B cell (primary cell): ENCODE data around the gene CLDN6. TPM values are rescaled to one million over a fixed set of nuclear protein-coding genes. Genes with fewer than 3 reads are reported as not detected.

ENCODE experiments used
- ATAC-seq: fragments of 200-7000 bp; cut with Tn5 transposase; one replicate; pipeline ENCODE4 v1.10.0; 2021; ENCODE audit warnings: low read depth, mild to moderate bottlenecking, moderate number of reproducible peaks, moderate library complexity
- CTCF ChIA-PET: fragments of 350-600 bp; sonication (Branson Sonifier 250); formaldehyde crosslinking; loops from one replicate; lab custom pipeline; 2021; ENCODE audit warnings: antibody characterized with exemption, inconsistent platforms; lab: Charles Lee
- POLR2A ChIA-PET: fragments of 350-600 bp; sonication (Branson Sonifier 250); formaldehyde crosslinking; loops from one replicate; lab custom pipeline; 2021; ENCODE audit warnings: antibody characterized with exemption; lab: Charles Lee
- DNase-seq: peaks from one replicate; pipeline ENCODE4 v3.0.0; 2013
- H2AFZ ChIP-seq: 2 replicates; pipeline ENCODE4 v1.6.1; 2012; ENCODE audit warnings: mild to moderate bottlenecking, low read depth, low read length; ENCODE audit not compliant: insufficient read depth, poor library complexity, severe bottlenecking
- H3K27ac ChIP-seq, 2 donors: 1 replicate in 1 of 2; 2 replicates in 1 of 2; pipeline ENCODE4 v1.5.1; 2012 to 2013; ENCODE audit warnings: low read length in 2 of 2, mild to moderate bottlenecking in 2 of 2, moderate library complexity in 1 of 2
- H3K27me3 ChIP-seq, 4 experiments: fragments of 200-600 bp in 1 of 4; sonication (generic) in 1 of 4; replicated peaks in 1 of 4; 1 replicate in 2 of 4; 2 replicates in 2 of 4; pipeline versions ENCODE4 v1.6.1 to v1.7.0; 2013 to 2016; ENCODE audit warnings: low read length in 3 of 4, mild to moderate bottlenecking in 2 of 4, mixed read lengths in 1 of 4, moderate library complexity in 1 of 4; ENCODE audit not compliant: insufficient read depth in 4 of 4, control insufficient read depth in 3 of 4; ENCODE audit errors: control extremely low read depth in 1 of 4
- H3K36me3 ChIP-seq, 2 experiments: replicated peaks in 1 of 2; 1 replicate in 1 of 2; 2 replicates in 1 of 2; pipeline versions ENCODE4 v1.6.1 to v1.7.1; 2013; ENCODE audit warnings: low read length in 1 of 2; ENCODE audit not compliant: insufficient read depth in 2 of 2, control insufficient read depth in 1 of 2; ENCODE audit errors: control extremely low read depth in 1 of 2, extremely low read depth in 1 of 2
- H3K4me1 ChIP-seq, 2 donors: fragments of 200-600 bp in 1 of 2; sonication (generic) in 1 of 2; 1 replicate in 1 of 2; 2 replicates in 1 of 2; pipeline versions ENCODE4 v1.5.1 to v1.6.1; 2013 to 2017; ENCODE audit warnings: low read length in 2 of 2; ENCODE audit not compliant: control insufficient read depth in 2 of 2, insufficient read depth in 2 of 2
- H3K4me2 ChIP-seq: replicated peaks from 2 replicates; pipeline ENCODE3; 2012; ENCODE audit warnings: mild to moderate bottlenecking, low read depth, low read length; ENCODE audit not compliant: poor library complexity, severe bottlenecking
- H3K4me3 ChIP-seq, 5 experiments: fragments of 200-600 bp in 1 of 5; sonication (generic) in 1 of 5; 1 replicate in 3 of 5; 2 replicates in 2 of 5; pipeline versions ENCODE4 v1.5.1 to v1.7.0; 2011 to 2016; ENCODE audit warnings: low read length in 4 of 5, mild to moderate bottlenecking in 4 of 5, low read depth in 2 of 5, control low read depth in 1 of 5, moderate library complexity in 1 of 5; ENCODE audit not compliant: insufficient read depth in 1 of 5; ENCODE audit errors: control extremely low read depth in 1 of 5, extremely low read depth in 1 of 5
- H3K79me2 ChIP-seq: fragments of 200-600 bp; sonication (generic); one replicate; pipeline ENCODE4 v1.6.0; 2016; ENCODE audit warnings: low read length; ENCODE audit not compliant: control insufficient read depth, insufficient read depth
- H3K9ac ChIP-seq: fragments of 200-600 bp; sonication (generic); 2 replicates; pipeline ENCODE4 v1.6.1; 2017; ENCODE audit warnings: mild to moderate bottlenecking, low read length, moderate library complexity
- H3K9me3 ChIP-seq, 3 donors: one replicate each; pipeline versions ENCODE4 v1.6.1 to v1.7.1; 2013; ENCODE audit warnings: low read length in 2 of 3; ENCODE audit not compliant: control insufficient read depth in 2 of 3, insufficient read depth in 1 of 3; ENCODE audit errors: control extremely low read depth in 1 of 3
- H4K20me1 ChIP-seq: 2 replicates; pipeline ENCODE4 v1.6.0; 2012; ENCODE audit warnings: mild to moderate bottlenecking, low read length; ENCODE audit not compliant: insufficient read depth, control insufficient read depth, poor library complexity, severe bottlenecking
- H3K27ac Mint-ChIP-seq: one replicate; pipeline ENCODE4 v1.8.0; 2021; ENCODE audit warnings: mixed read lengths
- H3K27me3 Mint-ChIP-seq: one replicate; pipeline ENCODE4 v1.8.0; 2021; ENCODE audit warnings: mixed read lengths
- H3K4me1 Mint-ChIP-seq: one replicate; pipeline ENCODE4 v1.8.0; 2021; ENCODE audit warnings: mixed read lengths
- H3K4me3 Mint-ChIP-seq: one replicate; pipeline ENCODE4 v1.8.0; 2021; ENCODE audit warnings: mixed read lengths
- H3K9me3 Mint-ChIP-seq: one replicate; pipeline ENCODE4 v1.8.0; 2022; ENCODE audit warnings: mixed read lengths; ENCODE audit not compliant: insufficient read depth
- EZH2 ChIP-seq: IDR thresholded peaks from 2 replicates; pipeline ENCODE4 v1.6.1; 2012; ENCODE audit warnings: borderline replicate concordance, low read depth, mild to moderate bottlenecking, moderate library complexity, low read length; ENCODE audit not compliant: insufficient read depth, poor library complexity, severe bottlenecking
- WGBS: methylation state at CpG from one replicate; pipeline ENCODE4 v1.1.5; 2013; ENCODE audit warnings: missing lambda C conversion rate; ENCODE audit not compliant: insufficient coverage; 5-methylcytosine and 5-hydroxymethylcytosine counted together
- intact Hi-C: fragments of 100-400 bp; cut with micrococcal nuclease; formaldehyde crosslinking; loops from one replicate; pipeline ENCODE4 v1.10.0; 2022
- polyA plus RNA-seq: library from polyadenylated mRNA; depleted of rRNA; stranded (reverse); fragments of >200 nt; gene quantifications from 2 replicates; pipeline ENCODE4 v1.2.3, GENCODE V29; 2012
- total RNA-seq, 2 donors: library from RNA; stranded (reverse); fragments of 120-200 nt in 1 of 2; gene quantifications; 1 replicate in 1 of 2; 2 replicates in 1 of 2; pipeline versions ENCODE4 v1.2.3 to v1.2.4, GENCODE V29; 2013 to 2022
- TF ChIP-seq, protein P1 (sequence below): fragments of 200-600 bp; IDR thresholded peaks from one replicate; pipeline ENCODE4 v1.8.0; 2022; ENCODE audit warnings: antibody characterized with exemption, mild to moderate bottlenecking

The CLDN6 gene
- total and polyA plus RNA-seq, 2 donors (not counting 1 experiment from before 2014, with no cell fraction given), result not detected

DNA sequence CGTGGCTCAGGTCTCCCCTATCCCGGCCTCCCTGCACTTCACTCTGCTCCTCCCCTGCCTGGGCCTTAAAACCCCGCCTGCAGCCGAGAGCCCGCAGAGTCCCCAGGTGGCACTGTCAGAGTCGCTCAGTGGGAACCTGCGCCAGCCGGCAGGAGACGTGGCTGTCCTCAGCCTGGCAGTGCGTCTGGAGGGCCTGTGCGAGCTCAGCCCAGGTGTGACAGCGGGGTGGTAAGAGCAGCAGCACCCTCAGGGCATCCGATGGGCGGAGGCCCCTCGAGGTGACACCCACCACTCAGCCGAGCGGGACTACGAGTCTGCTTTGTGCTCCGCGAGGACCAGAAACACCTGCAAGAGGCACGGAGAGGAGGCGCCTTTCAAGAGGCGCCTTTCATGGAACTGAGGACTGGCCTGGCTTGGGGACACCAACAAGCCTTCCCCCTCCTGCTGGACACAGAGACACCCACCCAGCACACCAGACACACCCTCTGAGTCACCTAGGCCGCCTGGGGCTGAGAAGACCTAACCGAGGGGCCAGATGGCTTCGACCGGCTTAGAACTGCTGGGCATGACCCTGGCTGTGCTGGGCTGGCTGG, 5.1 kb downstream of the CLDN6 start, which contains the start of gene CLDN9:
Gene CLDN9, plus strand, starts transcription at position 96 of the 593 bp plus-strand sequence. Its CDS starts 440 bp downstream, at position 536.
- Histone ChIP-seq H3K27me3 (peaks cover 0 to 30% (median 13%) of the 10 kb centered on the region in 4 experiments), H3K4me1 (peaks cover 9 to 11% of the 10 kb centered on the region in 2 donors), H3K79me2 (no peaks in the 10 kb centered on the region), H4K20me1 (no peaks in the 10 kb centered on the region), H3K4me2 (no peak within 1 kb of the TSS), H3K9me3 (peaks cover 0 to 13% (median 0%) of the 10 kb centered on the region in 3 donors), H3K4me3 (no peak within 1 kb of the TSS), H3K27ac (no peak within 1 kb of the TSS), H2AFZ (no peak within 1 kb of the TSS), H3K9ac (no peak within 1 kb of the TSS), H3K36me3 (no peaks in the 10 kb centered on the region)
- H3K27ac Mint-ChIP-seq, result no peak within 1 kb of the TSS
- CTCF ChIA-PET, result interaction anchor here (0.9 kb wide), 1 partner anchor 17 kb away, joined by 4 read pairs; no protein-coding TSS in a partner anchor
- H3K4me3 Mint-ChIP-seq, result no peak within 1 kb of the TSS
- 54% methylated on average over 27 of the region's 27 CpGs for WGBS
- peaks cover 22% of the 10 kb centered on the region for H3K27me3 Mint-ChIP-seq
- TF ChIP-seq EZH2, result no peak
- TF ChIP-seq, protein P1, sequence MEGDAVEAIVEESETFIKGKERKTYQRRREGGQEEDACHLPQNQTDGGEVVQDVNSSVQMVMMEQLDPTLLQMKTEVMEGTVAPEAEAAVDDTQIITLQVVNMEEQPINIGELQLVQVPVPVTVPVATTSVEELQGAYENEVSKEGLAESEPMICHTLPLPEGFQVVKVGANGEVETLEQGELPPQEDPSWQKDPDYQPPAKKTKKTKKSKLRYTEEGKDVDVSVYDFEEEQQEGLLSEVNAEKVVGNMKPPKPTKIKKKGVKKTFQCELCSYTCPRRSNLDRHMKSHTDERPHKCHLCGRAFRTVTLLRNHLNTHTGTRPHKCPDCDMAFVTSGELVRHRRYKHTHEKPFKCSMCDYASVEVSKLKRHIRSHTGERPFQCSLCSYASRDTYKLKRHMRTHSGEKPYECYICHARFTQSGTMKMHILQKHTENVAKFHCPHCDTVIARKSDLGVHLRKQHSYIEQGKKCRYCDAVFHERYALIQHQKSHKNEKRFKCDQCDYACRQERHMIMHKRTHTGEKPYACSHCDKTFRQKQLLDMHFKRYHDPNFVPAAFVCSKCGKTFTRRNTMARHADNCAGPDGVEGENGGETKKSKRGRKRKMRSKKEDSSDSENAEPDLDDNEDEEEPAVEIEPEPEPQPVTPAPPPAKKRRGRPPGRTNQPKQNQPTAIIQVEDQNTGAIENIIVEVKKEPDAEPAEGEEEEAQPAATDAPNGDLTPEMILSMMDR, result no peak
- ATAC-seq (no peak), DNase-seq (no peak)
- intact Hi-C loops, result no loop called here
- peaks cover 9% of the 10 kb centered on the region for H3K4me1 Mint-ChIP-seq
- POLR2A ChIA-PET, result no interaction called here
- no peaks in the 10 kb centered on the region for H3K9me3 Mint-ChIP-seq

DNA sequence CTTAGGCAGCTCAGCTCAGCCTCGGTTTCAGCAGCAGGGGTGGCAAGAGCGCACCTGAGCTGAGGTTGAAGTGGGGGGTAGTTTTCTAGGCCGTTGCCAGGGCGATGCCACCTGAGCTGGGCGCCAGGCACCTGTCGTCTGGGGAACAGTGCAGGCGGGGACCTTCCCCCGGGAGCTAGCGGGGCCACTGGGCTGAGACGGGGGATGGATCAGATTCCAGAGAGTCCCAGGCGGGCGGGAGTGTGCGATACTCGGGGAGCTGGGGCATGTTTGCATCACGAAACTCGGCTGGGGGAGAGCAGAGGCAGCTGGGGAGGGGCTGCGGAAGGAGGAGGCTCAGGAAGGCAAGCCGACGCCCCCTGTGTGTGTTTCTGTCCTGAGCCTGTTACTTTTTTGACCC, 5.7 kb downstream of the CLDN6 start:
- no peak overlapping the region for H3K27ac Mint-ChIP-seq
- Histone ChIP-seq H3K4me2 (no peak overlapping the region), H3K9ac (no peak overlapping the region), H3K4me3 (no peak overlapping the region), H4K20me1 (no peaks in the 10 kb centered on the region), H3K4me1 (peaks cover 15 to 16% of the 10 kb centered on the region in 2 donors), H3K9me3 (peaks cover 0 to 16% (median 0%) of the 10 kb centered on the region in 3 donors), H2AFZ (no peak overlapping the region), H3K27me3 (peaks cover 0 to 25% (median 9%) of the 10 kb centered on the region in 4 experiments), H3K79me2 (no peaks in the 10 kb centered on the region), H3K27ac (no peak overlapping the region), H3K36me3 (no peaks in the 10 kb centered on the region)
- ATAC-seq (no peak), DNase-seq (no peak)
- 45% methylated on average over 18 of the region's 19 CpGs for WGBS
- ChIA-PET CTCF (interaction anchor here (0.9 kb wide), 1 partner anchor 18 kb away, joined by 4 read pairs; no protein-coding TSS in a partner anchor), POLR2A (no interaction called here)
- peaks cover 21% of the 10 kb centered on the region for H3K27me3 Mint-ChIP-seq
- H3K4me1 Mint-ChIP-seq, result peaks cover 15% of the 10 kb centered on the region
- TF ChIP-seq, protein P1, result no peak
- TF ChIP-seq EZH2, result no peak
- intact Hi-C loops, result no loop called here
- no peak overlapping the region for H3K4me3 Mint-ChIP-seq
- no peaks in the 10 kb centered on the region for H3K9me3 Mint-ChIP-seq
